GM12873 (cell line): ENCODE measurements around the gene P2RY12.
A peak's percentile ranks its signal among the peaks of the same experiment; 100 is the strongest.

Experiments
- CTCF ChIP-seq: IDR thresholded peaks from 2 replicates; pipeline ENCODE4 v1.5.1; 2012; ENCODE audit warnings: low read depth, mild to moderate bottlenecking, moderate library complexity, low read length, control low read depth; ENCODE audit not compliant: insufficient read depth; ENCODE audit errors: missing control alignments

P2RY12 gene

GRCh38 chr3:151382671-151383070 lies 1.9 kb downstream of the P2RY12 start:
- no peak for TF ChIP-seq CTCF

DNA sequence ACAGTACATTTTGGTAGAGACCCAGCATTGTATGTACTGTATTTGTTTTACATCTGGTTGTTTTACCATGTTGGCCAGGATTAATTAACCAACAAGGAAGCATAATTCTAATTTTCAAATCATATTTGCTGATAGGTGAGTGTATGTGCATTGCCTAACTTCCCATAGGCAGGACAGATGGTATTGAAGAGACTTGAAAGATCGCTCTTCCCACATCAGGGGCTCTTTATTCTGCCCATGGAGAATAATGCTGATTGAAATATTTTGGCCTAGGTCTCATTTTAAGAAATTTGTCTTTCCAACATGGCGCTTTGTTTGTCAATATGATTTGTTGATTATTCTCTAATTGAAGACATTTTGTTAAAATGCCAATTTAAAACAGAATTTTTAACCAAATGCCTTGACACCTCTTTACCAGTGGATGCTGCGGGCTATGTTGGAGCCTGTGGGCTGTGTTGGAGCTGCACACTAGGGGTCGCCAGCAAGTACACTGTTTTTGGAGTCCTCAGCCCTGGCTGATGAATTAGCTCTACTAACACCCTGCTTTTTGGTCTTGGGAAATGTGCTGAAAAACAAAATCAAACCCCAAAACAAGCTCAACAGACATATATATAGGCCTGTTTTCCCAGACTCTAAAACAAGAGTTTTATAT lies 5.3 kb downstream of the P2RY12 start:
- peak; percentile 73 for TF ChIP-seq CTCF

DNA sequence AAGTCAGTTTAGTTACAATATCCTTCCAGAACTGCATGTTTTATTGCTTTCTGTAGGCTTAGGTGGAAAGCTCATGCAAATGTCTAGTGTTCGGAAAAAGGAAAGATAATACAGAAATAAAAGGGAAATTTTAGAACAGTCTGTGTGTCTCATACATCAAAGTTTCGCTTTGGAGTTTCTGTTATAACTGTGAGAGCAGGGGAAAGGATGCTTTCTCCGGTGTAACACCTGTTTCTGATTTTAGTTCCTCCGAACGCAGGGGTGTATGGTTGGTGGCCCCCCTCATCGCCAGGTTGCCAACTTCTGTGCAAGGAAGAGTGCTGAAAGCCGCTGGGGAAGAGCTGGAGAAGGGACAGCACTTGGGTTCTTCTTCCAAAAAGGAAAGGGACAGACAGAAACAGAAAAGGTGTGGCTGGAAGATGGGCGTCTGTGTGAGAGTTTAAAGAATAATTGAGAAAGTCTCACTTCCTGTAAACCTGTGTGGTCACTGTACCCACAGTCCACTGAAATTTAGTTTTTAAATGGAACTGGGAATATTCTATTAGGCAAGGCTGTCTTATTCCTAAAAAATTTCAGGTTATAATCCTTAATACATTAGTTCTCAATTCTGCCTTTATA lies 6.7 kb downstream of the P2RY12 start:
- no peak for TF ChIP-seq CTCF

- TF ChIP-seq CTCF, result no peak
Observed at GRCh38 chr3:151372063-151372820, 12.3 kb downstream of the P2RY12 start.

DNA sequence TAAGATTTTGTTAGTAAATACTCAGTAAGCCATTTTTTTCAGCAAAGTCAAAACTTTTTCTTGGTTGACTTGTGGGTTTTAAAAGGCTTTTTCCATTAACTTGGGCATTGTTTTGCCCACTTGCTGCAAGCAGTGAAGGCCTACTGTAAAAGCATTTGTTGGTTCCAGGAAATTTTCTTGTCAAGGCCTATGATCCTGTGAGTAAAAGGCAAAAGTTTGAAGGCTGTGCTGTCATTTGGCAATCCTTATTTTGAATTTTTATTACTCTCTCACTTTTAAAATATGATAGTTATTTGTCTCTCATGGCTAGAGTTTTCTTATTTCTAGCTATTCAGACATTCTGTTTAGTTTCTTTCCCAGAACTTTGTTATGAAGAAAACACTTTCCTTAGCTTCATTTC lies 13.0 kb downstream of the P2RY12 start:
- TF ChIP-seq CTCF, result no peak

GRCh38 chr3:151367448-151367847 lies 17.1 kb downstream of the P2RY12 start:
- no peak for TF ChIP-seq CTCF

DNA sequence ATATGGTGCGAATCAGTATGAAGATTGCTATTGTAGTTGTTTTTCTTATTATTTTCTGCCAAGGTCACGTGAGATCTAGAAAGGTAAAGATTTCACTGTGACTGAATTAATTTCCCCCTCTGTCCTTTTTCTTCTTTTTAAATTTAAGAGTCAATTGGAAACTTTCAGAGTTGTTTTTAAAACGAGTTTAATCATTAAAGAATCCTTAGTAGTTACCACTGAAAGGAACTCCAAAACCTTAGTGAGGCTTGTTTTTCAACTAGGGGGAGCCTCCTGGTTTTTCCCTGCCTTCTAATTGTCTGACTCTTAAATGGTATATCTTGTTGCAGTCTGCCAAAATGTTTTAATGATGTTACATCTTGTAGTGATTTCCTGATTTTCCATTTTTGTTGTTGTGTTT lies 17.6 kb downstream of the P2RY12 start:
- TF ChIP-seq CTCF, result no peak
